GM12873 (cell line): ENCODE measurements around the gene SPTBN4.

Source experiments
- CTCF ChIP-seq: IDR thresholded peaks from 2 replicates; pipeline ENCODE4 v1.5.1; 2012; ENCODE audit warnings: low read depth, mild to moderate bottlenecking, moderate library complexity, low read length, control low read depth; ENCODE audit not compliant: insufficient read depth; ENCODE audit errors: missing control alignments

Gene SPTBN4

DNA sequence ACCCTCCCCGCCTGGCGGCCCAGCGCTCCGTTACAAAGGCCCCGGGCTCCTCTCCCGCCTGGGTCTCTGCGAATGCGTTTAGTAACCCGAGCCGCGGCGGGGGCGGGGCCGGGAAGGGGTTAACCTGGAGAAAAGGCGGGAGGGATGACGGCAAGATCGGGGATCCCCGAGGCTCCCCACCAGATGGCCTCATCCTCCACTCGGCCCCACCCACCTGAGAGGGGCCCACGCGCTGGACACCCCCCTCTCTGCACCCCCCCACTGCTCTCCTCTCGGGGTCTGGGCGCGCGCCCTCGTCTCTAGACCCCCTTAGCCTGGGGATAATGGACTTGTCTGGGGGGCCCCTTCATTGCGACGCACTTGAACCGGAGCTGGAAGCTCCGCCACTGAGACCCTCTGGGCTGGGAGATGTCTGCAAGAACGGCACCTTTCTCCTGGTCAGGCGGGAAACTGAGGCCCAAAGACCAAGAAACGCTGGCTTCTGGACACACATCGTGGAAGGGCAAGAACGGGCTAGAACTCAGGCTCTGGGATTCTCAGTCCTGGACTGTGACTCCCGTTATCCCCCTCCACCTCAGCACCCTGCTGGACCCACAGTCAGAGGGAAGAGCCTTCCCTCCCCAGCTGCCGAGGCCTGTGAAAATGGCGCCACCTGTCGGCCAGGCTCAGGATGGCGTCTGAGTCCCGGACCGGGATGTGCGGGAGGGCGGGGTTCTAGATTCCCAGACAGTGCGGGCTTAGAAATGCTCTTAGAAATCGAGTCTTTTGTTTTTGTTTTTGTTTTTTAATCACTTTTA lies 131.5 kb downstream of the SPTBN4 start:
- TF ChIP-seq CTCF = peak; percentile 93

- TF ChIP-seq CTCF = no peak
Measured at GRCh38 chr19:40598918-40599307, 132.1 kb downstream of the SPTBN4 start.

DNA sequence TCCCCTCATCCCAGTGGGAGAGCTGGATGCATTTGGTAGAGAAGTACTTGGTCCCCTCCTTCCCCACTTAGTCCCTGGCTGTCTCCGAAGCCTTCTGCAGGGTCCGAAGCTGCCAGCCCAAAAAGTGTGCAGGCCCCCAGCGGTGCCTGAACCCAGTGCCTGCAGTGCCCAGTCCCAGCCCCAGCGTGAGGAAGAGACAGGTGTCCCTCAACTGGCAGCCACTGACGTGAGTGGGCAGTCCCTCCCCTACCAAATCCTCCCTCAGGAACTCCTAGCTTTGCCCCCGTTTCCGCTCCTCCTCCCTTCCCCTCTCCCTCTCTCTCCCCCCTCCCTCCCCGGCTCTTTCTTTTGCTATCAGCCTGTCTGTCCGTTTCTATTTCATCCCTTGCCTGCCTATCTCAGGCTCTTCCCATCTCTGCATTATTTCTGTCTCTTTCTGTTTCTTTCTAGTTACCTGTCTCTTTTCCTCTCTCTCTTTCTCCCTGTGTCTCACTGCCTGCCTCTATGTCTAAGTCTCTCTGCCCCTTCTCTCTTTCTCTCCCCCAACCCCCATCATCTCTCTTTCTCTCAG lies 132.6 kb downstream of the SPTBN4 start:
- no peak for TF ChIP-seq CTCF

DNA sequence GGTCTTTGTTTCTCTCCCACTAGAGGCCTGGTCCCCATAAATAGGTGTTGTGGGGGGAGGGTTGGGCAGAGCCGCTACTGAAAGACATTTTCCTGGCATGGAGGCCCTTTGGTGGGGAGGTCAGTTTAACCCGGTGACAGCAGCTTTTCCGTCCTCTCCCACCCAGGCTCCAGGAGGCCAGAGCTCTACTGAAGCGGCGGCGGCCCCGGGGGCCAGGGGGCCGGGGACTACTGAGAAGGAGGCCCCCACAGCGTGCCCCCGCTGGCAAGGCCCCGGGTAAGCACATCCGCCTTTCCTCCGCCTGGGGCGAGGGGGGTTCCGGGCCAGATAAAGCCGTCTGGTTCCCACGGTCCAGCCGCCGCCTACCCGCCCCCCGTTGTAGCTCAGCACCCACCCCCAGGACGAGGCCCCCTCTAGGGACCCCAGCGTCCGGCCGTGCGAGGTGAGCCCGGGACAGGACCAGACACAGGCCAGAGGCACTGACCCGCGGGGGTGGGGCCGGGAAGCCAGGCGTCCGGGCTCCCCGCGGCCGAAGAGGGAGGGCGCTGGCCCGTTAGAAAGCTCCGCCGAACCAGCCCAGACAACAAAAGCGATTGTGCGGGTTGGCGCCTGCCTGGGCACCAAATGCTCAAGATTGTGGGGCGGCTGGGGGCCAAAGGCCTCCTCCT lies 133.2 kb downstream of the SPTBN4 start:
- TF ChIP-seq CTCF = no peak

DNA sequence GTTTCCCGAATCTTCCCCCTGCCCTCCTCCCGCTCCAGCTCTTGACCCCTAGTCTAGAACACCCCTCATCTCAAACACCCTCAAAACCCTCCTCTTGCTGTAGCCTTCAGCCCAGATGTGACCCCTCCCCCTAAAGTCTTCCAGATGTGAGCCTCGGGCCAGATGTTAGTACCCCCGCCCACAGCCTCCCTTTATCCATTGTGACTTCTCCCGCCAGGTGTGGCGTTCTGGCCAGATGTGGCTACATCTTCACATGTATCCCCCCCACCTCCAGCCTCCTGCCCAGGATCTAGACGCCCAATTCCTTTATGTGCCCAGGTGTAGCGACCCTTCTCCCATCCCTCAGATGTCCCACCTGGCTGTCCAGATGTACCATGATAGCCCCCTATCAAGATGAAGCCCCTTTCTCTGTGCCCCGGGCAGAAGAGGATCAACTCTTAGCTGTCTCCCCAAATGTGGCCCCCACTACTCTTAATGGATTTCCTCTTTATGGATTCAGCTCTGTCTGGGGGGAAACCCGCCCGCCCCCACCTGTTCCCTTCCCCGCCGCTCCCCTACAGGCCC lies 133.9 kb downstream of the SPTBN4 start:
- TF ChIP-seq CTCF = no peak

DNA sequence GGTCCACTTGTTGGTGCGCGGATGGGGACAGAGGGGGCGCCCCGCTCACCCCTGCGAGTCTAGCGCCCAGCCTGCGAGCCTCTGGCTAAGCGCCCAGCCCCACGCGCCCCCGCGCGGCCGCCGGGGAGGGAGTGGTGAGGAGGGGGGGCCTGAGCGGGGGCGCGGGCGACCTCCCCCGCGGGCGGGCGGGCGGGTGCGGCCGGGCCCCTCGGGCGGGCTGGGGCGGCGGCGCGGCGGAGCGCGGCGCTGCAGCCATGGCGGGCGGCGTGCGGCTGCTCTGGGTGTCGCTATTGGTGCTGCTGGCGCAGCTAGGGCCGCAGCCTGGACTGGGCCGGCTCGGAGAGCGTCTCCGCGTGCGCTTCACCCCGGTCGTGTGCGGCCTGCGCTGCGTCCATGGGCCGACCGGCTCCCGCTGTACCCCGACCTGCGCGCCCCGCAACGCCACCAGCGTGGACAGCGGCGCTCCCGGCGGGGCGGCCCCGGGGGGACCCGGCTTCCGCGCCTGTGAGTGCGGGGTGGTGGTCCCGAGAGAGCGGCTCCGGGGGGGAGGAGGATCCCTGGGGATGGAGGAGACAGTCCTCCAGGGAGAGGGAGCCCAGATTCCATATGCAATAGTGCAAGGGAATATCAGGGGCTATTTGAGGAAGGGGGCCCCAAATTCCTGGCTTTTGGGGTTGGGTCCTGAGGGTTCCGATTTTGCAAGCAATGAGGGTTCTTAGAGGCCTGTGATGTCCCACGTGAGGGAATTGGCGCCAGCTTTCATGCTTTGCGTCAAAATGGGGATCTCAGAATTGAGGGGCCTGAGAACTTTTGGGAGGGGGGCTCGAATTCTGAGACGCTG lies 134.6 kb downstream of the SPTBN4 start, which contains the start of gene LTBP4:
Gene LTBP4, plus strand, starts transcription at position 236 of the 841 bp plus-strand sequence. Its CDS starts 19 bp downstream, at position 255.
- no peak for TF ChIP-seq CTCF
